GM10248 (cell line): ENCODE results near the gene OVAAL.

Experiments
- CTCF ChIA-PET: fragments of 300-600 bp; sonication (Branson Sonifier 250); formaldehyde crosslinking; extraction: SDS; loops from one replicate; lab custom pipeline; 2021; ENCODE audit warnings: antibody characterized with exemption; lab: Yijun Ruan, JAX
- POLR2A ChIA-PET: fragments of 350-650 bp; sonication (Branson Sonifier 250); formaldehyde crosslinking; extraction: SDS; loops from one replicate; lab custom pipeline; 2020; ENCODE audit warnings: antibody characterized with exemption; lab: Yijun Ruan, JAX
- DNase-seq: peaks from one replicate; pipeline ENCODE4 v3.0.0; 2012; ENCODE audit errors: extremely low spot score
- TF ChIP-seq, protein P1 (sequence below): IDR thresholded peaks from 2 replicates; pipeline ENCODE4 v1.5.1; 2012; ENCODE audit warnings: mild to moderate bottlenecking, low read depth; ENCODE audit errors: extremely low read depth, missing control alignments, control extremely low read depth

OVAAL gene

GRCh38 chr1:180521474-180522212, 37.1 kb upstream of the OVAAL start:
- TF ChIP-seq, protein P1, sequence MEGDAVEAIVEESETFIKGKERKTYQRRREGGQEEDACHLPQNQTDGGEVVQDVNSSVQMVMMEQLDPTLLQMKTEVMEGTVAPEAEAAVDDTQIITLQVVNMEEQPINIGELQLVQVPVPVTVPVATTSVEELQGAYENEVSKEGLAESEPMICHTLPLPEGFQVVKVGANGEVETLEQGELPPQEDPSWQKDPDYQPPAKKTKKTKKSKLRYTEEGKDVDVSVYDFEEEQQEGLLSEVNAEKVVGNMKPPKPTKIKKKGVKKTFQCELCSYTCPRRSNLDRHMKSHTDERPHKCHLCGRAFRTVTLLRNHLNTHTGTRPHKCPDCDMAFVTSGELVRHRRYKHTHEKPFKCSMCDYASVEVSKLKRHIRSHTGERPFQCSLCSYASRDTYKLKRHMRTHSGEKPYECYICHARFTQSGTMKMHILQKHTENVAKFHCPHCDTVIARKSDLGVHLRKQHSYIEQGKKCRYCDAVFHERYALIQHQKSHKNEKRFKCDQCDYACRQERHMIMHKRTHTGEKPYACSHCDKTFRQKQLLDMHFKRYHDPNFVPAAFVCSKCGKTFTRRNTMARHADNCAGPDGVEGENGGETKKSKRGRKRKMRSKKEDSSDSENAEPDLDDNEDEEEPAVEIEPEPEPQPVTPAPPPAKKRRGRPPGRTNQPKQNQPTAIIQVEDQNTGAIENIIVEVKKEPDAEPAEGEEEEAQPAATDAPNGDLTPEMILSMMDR: no peak
- no peak for DNase-seq
- ChIA-PET POLR2A (no interaction called here), CTCF (interaction anchor here (1.2 kb wide), 1 partner anchor 343 kb away, joined by 7 read pairs; no protein-coding TSS in a partner anchor)

GRCh38 chr1:180522213-180522515, 36.6 kb upstream of the OVAAL start:
- DNase-seq: no peak
- TF ChIP-seq, protein P1: no peak
- CTCF ChIA-PET: interaction anchor here (0.9 to 1.2 kb wide), 2 partner anchors 11 to 342 kb away, joined by 3 to 7 read pairs; no protein-coding TSS in a partner anchor
- POLR2A ChIA-PET: no interaction called here

DNA sequence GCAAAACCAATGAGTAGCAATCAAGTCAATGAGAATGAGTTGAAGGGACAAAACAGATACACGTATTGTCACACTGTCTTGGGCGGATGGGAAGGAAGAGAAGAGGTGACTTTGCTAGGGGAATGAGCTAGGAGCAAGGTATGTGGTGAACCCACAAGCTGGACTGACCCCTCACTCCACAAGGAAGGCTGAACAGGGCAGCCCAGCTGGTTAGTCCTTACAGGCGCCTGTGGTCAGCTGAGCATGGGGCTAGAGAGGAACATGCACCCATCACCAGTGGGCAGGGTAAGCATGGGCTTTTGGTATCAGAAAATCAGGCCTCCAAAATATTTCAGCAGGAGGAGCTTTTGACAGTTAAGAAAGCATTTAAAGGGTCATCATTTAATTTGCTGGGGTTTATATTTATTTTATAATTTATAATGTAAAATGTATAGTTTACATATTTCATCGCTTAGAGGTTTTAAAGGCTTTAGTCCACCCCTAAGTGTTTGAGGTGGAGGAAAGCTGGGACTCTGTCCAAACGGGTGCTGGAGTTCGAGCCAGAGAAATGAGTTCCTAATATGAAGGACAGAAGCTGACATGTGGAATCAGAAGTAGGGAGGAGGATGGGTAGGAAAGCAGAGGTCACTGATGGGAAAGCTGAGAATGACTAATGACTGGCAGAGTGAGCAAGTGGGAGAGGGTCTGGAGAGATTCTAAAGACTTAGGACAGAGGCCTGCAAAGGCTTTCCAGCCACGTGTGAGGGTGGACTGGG, 34.4 kb upstream of the OVAAL start:
- ChIA-PET POLR2A (no interaction called here), CTCF (interaction anchor here (0.8 to 4.3 kb wide), 4 partner anchors 8 to 338 kb away, joined by 3 to 32 read pairs (median 6); no protein-coding TSS in a partner anchor)

GRCh38 chr1:180524915-180525714, 33.6 kb upstream of the OVAAL start:
- POLR2A ChIA-PET: no interaction called here
- TF ChIP-seq, protein P1: no peak
- CTCF ChIA-PET: interaction anchor here (0.8 to 4.3 kb wide), 4 partner anchors 8 to 337 kb away, joined by 3 to 32 read pairs (median 6); no protein-coding TSS in a partner anchor
- DNase-seq: no peak

More for the DNA sequence above, 34.4 kb upstream of the OVAAL start:
- DNase-seq: no peak
- TF ChIP-seq, protein P1: no peak

DNA sequence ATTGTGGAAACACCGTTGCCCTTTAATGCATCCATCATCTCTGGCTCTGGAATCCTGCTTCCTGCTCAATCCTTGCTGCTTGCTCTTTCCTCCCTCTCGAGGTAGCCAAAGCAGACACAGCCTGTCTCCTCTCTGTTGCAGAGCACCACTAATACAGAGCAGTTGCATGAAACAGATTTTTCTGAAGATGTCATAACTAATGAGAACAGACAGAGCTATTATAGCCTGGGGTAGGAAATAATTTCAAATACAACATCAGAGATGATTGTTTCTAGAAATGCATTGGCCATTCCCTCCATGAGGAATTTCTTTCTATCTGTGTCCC, 33.1 kb upstream of the OVAAL start:
- TF ChIP-seq, protein P1: no peak
- no peak for DNase-seq
- ChIA-PET CTCF (interaction anchor here (1.7 to 4.3 kb wide), 2 partner anchors 9 to 336 kb away, joined by 5 to 32 read pairs; no protein-coding TSS in a partner anchor), POLR2A (no interaction called here)
